Endodermal cell (in vitro differentiated cells): ENCODE results near the gene HOXD10. TPM values are rescaled to one million over a fixed set of nuclear protein-coding genes. Genes with fewer than 3 reads are reported as not detected.

Experiments used
- DNase-seq: peaks from one replicate; pipeline ENCODE4 v3.0.0-alpha.2; 2017
- H3K27ac ChIP-seq: 2 replicates; pipeline ENCODE4 v1.5.1; 2013; ENCODE audit warnings: mild to moderate bottlenecking, low read depth, low read length, moderate library complexity
- H3K27me3 ChIP-seq: 2 replicates; pipeline ENCODE4 v1.6.1; 2013; ENCODE audit warnings: mild to moderate bottlenecking, low read length, moderate library complexity; ENCODE audit not compliant: insufficient read depth, control insufficient read depth, poor library complexity, severe bottlenecking
- H3K36me3 ChIP-seq: 2 replicates; pipeline ENCODE4 v1.7.0; 2013; ENCODE audit warnings: mild to moderate bottlenecking, low read length, moderate library complexity; ENCODE audit not compliant: control insufficient read depth, insufficient read depth
- H3K4me1 ChIP-seq: one replicate; pipeline ENCODE4 v1.7.0; 2013; ENCODE audit warnings: low read length; ENCODE audit not compliant: control insufficient read depth, insufficient read depth
- H3K4me3 ChIP-seq: 2 replicates; pipeline ENCODE4 v1.5.1; 2013; ENCODE audit warnings: mild to moderate bottlenecking, low read length, moderate library complexity
- H3K9ac ChIP-seq: 2 replicates; pipeline ENCODE4 v1.6.1; 2013; ENCODE audit warnings: mild to moderate bottlenecking, low read length, moderate library complexity; ENCODE audit not compliant: poor library complexity, severe bottlenecking; ENCODE audit errors: extremely low read depth
- H3K9me3 ChIP-seq: 2 replicates; pipeline ENCODE4 v1.6.1; 2013; ENCODE audit warnings: mild to moderate bottlenecking, low read length, moderate library complexity; ENCODE audit not compliant: control insufficient read depth
- H3K27ac Mint-ChIP-seq: 2 replicates; pipeline ENCODE4 v1.8.0; 2020; ENCODE audit warnings: mixed read lengths
- H3K27me3 Mint-ChIP-seq: 2 replicates; pipeline ENCODE4 v1.8.0; 2021; ENCODE audit warnings: mild to moderate bottlenecking, mixed read lengths; ENCODE audit not compliant: insufficient read depth
- H3K36me3 Mint-ChIP-seq: 2 replicates; pipeline ENCODE4 v1.8.0; 2020; ENCODE audit warnings: low read depth, mixed read lengths
- H3K4me1 Mint-ChIP-seq: 2 replicates; pipeline ENCODE4 v1.8.0; 2020; ENCODE audit warnings: mixed read lengths
- H3K4me3 Mint-ChIP-seq: 2 replicates; pipeline ENCODE4 v1.8.0; 2020; ENCODE audit warnings: mild to moderate bottlenecking, moderate library complexity, mixed read lengths
- H3K9me3 Mint-ChIP-seq: 2 replicates; pipeline ENCODE4 v1.8.0; 2020; ENCODE audit warnings: mild to moderate bottlenecking, mixed read lengths
- CTCF ChIP-seq: fragments of 200-600 bp; sonication (generic); conservative IDR thresholded peaks from 2 replicates; pipeline ENCODE4 v1.5.0; 2021; ENCODE audit warnings: antibody characterized with exemption, mild to moderate bottlenecking
- WGBS, 2 experiments: methylation state at CpG; one replicate each; pipeline versions ENCODE4 v1.1.5 to v1.1.7; 2013; ENCODE audit warnings: missing lambda C conversion rate in 2 of 2, mixed read lengths in 1 of 2; ENCODE audit not compliant: insufficient coverage in 1 of 2, insufficient read length in 1 of 2; 5-methylcytosine and 5-hydroxymethylcytosine counted together
- total RNA-seq, 2 donors: library from RNA; stranded (reverse); fragmentation: NEBNext Ultra II Directional in 1 of 2; extraction: Animal tissue kit (Norgen Biotek cat#: 25700) in 1 of 2; gene quantifications; 2 replicates in 1 of 2; 3 replicates in 1 of 2; pipeline ENCODE4 v1.2.1, GENCODE V29; 2021

HOXD10 gene
- total RNA-seq, 2 donors from 2014 or later = not detected

- H3K27me3 ChIP-seq = peaks cover 100% of the 10 kb centered on the region
- no peaks in the 10 kb centered on the region for H3K4me1 ChIP-seq
- no peak overlapping the region for H3K27ac ChIP-seq
- H3K9me3 ChIP-seq = no peaks in the 10 kb centered on the region
- TF ChIP-seq CTCF = no peak
- H3K4me3 Mint-ChIP-seq = no peak overlapping the region
- no peaks in the 10 kb centered on the region for H3K36me3 ChIP-seq
- peaks cover 8% of the 10 kb centered on the region for H3K4me1 Mint-ChIP-seq
- WGBS, 2 experiments = 52 to 56% methylated on average over 2 to 6 of the region's 6 CpGs
- peaks cover 100% of the 10 kb centered on the region for H3K27me3 Mint-ChIP-seq
- H3K27ac Mint-ChIP-seq = no peak overlapping the region
- no peak overlapping the region for H3K4me3 ChIP-seq
- H3K36me3 Mint-ChIP-seq = no peaks in the 10 kb centered on the region
- DNase-seq = no peak
- no peak overlapping the region for H3K9ac ChIP-seq
- H3K9me3 Mint-ChIP-seq = no peaks in the 10 kb centered on the region
Observed at GRCh38 chr2:176146101-176146500, 29.5 kb downstream of the HOXD10 start.

DNA sequence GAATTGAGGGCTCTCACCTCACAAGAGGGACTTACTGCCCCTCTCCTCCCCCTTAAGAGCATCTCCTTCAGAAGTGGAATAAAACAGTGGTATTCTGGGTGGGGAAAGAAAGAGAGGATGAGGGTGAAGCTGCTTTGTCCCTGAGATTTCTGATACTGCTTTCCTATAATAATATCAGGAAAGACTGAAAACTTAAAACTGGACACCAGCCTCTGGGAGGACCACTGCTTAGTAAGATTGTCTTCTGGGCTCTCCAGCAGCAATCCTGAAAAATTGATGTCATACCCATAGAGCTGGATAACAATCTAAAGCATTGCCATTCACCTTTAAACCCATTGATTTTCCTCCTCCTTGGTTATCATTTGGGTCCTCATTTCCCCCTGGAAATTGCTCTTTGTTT is 30.1 kb downstream of the HOXD10 start:
- no peaks in the 10 kb centered on the region for H3K9me3 ChIP-seq
- H3K4me3 ChIP-seq = no peak overlapping the region
- H3K27me3 Mint-ChIP-seq = peaks cover 100% of the 10 kb centered on the region
- H3K27ac Mint-ChIP-seq = no peak overlapping the region
- no peaks in the 10 kb centered on the region for H3K9me3 Mint-ChIP-seq
- H3K4me1 ChIP-seq = no peaks in the 10 kb centered on the region
- peaks cover 100% of the 10 kb centered on the region for H3K27me3 ChIP-seq
- no peaks in the 10 kb centered on the region for H3K36me3 Mint-ChIP-seq
- no peak overlapping the region for H3K27ac ChIP-seq
- no peak overlapping the region for H3K9ac ChIP-seq
- no peak for TF ChIP-seq CTCF
- no peak for DNase-seq
- H3K36me3 ChIP-seq = no peaks in the 10 kb centered on the region
- H3K4me3 Mint-ChIP-seq = no peak overlapping the region
- peaks cover 8% of the 10 kb centered on the region for H3K4me1 Mint-ChIP-seq

DNA sequence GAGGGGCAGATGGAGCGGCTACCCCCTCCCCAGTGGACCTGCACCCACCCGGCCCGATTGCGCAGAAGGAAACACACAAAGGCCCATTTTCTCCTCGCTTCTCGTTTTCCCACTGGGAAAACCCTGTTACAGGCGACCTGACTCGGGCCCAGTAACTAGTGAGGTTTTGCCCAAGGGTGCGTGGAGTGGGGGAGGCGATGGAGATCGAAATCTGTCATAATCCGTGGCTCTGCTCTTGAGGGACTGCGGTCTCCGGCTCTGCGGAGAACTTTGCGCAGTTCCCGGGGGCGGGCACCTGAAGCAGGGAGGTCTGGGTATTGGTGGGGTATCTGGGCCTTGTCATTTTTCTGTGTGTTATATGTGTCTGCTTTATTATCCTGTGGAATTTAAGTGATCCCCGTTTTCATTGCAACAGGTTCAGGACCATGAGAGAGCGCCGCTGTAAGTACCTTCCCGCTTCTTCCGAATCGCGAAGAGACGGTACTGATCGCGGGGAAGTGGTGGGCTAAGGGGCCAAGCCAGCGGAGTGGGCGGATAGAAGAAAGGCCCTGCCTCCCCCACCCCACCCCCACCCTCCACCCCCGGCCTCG is 30.7 kb downstream of the HOXD10 start:
- H3K4me3 Mint-ChIP-seq = no peak overlapping the region
- H3K4me1 Mint-ChIP-seq = peaks cover 8% of the 10 kb centered on the region
- no peaks in the 10 kb centered on the region for H3K9me3 Mint-ChIP-seq
- no peaks in the 10 kb centered on the region for H3K4me1 ChIP-seq
- peaks cover 100% of the 10 kb centered on the region for H3K27me3 Mint-ChIP-seq
- TF ChIP-seq CTCF = no peak
- no peak overlapping the region for H3K4me3 ChIP-seq
- H3K36me3 ChIP-seq = no peaks in the 10 kb centered on the region
- DNase-seq = no peak
- H3K9me3 ChIP-seq = no peaks in the 10 kb centered on the region
- peaks cover 100% of the 10 kb centered on the region for H3K27me3 ChIP-seq
- H3K27ac Mint-ChIP-seq = no peak overlapping the region
- H3K9ac ChIP-seq = no peak overlapping the region
- H3K36me3 Mint-ChIP-seq = no peaks in the 10 kb centered on the region
- no peak overlapping the region for H3K27ac ChIP-seq
- WGBS, 2 experiments = 16% methylated on average over 27 of the region's 32 CpGs; no CpG with 5 or more reads in 1 of the 2 experiments
